HepG2 (cell line): ENCODE measurements around the gene CDK3. TPM values are rescaled to one million over a fixed set of nuclear protein-coding genes. Genes with fewer than 3 reads are reported as not detected.

Experiments
- CBX2 ChIP-seq, 2 experiments: fragments of 200-600 bp in 1 of 2; sonication (generic); formaldehyde crosslinking in 1 of 2; IDR thresholded peaks; 2 replicates each; pipeline versions ENCODE4 v1.7.0 to v1.8.1; 2018 to 2022; ENCODE audit warnings: low read depth in 2 of 2, low read length in 1 of 2, mild to moderate bottlenecking in 1 of 2, missing genetic modification reagents in 1 of 2
- ELF4 ChIP-seq: sonication (generic); formaldehyde crosslinking; IDR thresholded peaks from 2 replicates; pipeline ENCODE4 v1.5.0; 2020; ENCODE audit warnings: missing genetic modification reagents, mild to moderate bottlenecking, moderate library complexity, borderline replicate concordance
- MXI1 ChIP-seq: IDR thresholded peaks from 3 replicates; pipeline ENCODE4 v1.6.1; 2012; ENCODE audit warnings: low read depth, low read length, inconsistent platforms, borderline replicate concordance
- PAX8 ChIP-seq: sonication (generic); formaldehyde crosslinking; IDR thresholded peaks from 2 replicates; pipeline ENCODE4 v1.8.0; 2022; ENCODE audit warnings: mild to moderate bottlenecking, missing genetic modification reagents, borderline replicate concordance
- POGZ ChIP-seq: sonication (generic); formaldehyde crosslinking; IDR thresholded peaks from 2 replicates; pipeline ENCODE4 v1.4.0; 2020; ENCODE audit warnings: mild to moderate bottlenecking, missing genetic modification reagents
- ZBTB2 ChIP-seq: sonication (generic); formaldehyde crosslinking; IDR thresholded peaks from 2 replicates; pipeline ENCODE4 v1.8.0; 2022; ENCODE audit warnings: low read depth, missing genetic modification reagents
- ZBTB33 ChIP-seq: sonication (generic); formaldehyde crosslinking; IDR thresholded peaks from 2 replicates; pipeline ENCODE4 v1.4.0; 2020; ENCODE audit warnings: missing genetic modification reagents
- ZNF207 ChIP-seq: fragments of 450-650 bp; IDR thresholded peaks from 2 replicates; pipeline ENCODE4 v1.6.1; 2016; ENCODE audit warnings: antibody characterized with exemption, borderline replicate concordance
- ZNF33B ChIP-seq: sonication (generic); formaldehyde crosslinking; IDR thresholded peaks from 2 replicates; pipeline ENCODE4 v1.5.1; 2020; ENCODE audit warnings: mild to moderate bottlenecking, missing genetic modification reagents
- ZNF430 ChIP-seq: sonication (generic); formaldehyde crosslinking; IDR thresholded peaks from 2 replicates; pipeline ENCODE4 v1.9.0; 2021; ENCODE audit warnings: mild to moderate bottlenecking, missing genetic modification reagents
- ZNF446 ChIP-seq: sonication (generic); formaldehyde crosslinking; IDR thresholded peaks from 2 replicates; pipeline ENCODE4 v1.5.0; 2020; ENCODE audit warnings: mild to moderate bottlenecking, missing genetic modification reagents
- ZNF564 ChIP-seq: sonication (generic); formaldehyde crosslinking; IDR thresholded peaks from 2 replicates; pipeline ENCODE4 v1.8.1; 2023; ENCODE audit warnings: mild to moderate bottlenecking, missing genetic modification reagents
- ZNF776 ChIP-seq: sonication (generic); formaldehyde crosslinking; IDR thresholded peaks from 2 replicates; pipeline ENCODE4 v1.4.0; 2020; ENCODE audit warnings: mild to moderate bottlenecking, missing genetic modification reagents
- ZNF780A ChIP-seq: sonication (generic); formaldehyde crosslinking; IDR thresholded peaks from 2 replicates; pipeline ENCODE4 v1.8.0; 2022; ENCODE audit warnings: mild to moderate bottlenecking, missing genetic modification reagents, moderate library complexity
- ZNF816 ChIP-seq: sonication (generic); formaldehyde crosslinking; IDR thresholded peaks from 2 replicates; pipeline ENCODE4 v1.8.0; 2022; ENCODE audit warnings: missing genetic modification reagents, mild to moderate bottlenecking, borderline replicate concordance
- polyA plus RNA-seq, 8 experiments: library from polyadenylated mRNA; depleted of rRNA in 3 of 8; stranded (reverse) in 7 of 8; unstranded in 1 of 8; fragments of >200 nt; fragmentation: Illumina TruSeq in 4 of 8; extraction: Trizol in 4 of 8; gene quantifications; 2 replicates each; pipeline versions ENCODE4 v1.2.1 to v1.2.3, GENCODE V29; 2011 to 2016; ENCODE audit warnings: low read depth in 4 of 8, missing spikeins in 1 of 8, mixed read lengths in 1 of 8; ENCODE audit not compliant: insufficient read depth in 1 of 8
- total RNA-seq, 5 experiments: library from RNA; depleted of rRNA; stranded (reverse); fragments of >200 nt; fragmentation: Illumina TruSeq; extraction: Trizol; gene quantifications; 2 replicates each; pipeline ENCODE4 v1.2.3, GENCODE V29; 2016; ENCODE audit warnings: low read depth in 1 of 5
- TF ChIP-seq, protein P1 (sequence below): IDR thresholded peaks from 2 replicates; pipeline ENCODE4 v1.6.1; 2016; ENCODE audit warnings: low read depth, borderline replicate concordance
- TF ChIP-seq, protein P2 (sequence below): fragments of 450-650 bp; IDR thresholded peaks from 2 replicates; pipeline ENCODE4 v1.6.1; 2016
- TF ChIP-seq, protein P3 (sequence below): sonication (generic); IDR thresholded peaks from 2 replicates; pipeline ENCODE4 v1.6.1; 2016; ENCODE audit warnings: low read depth, borderline replicate concordance
- TF ChIP-seq, protein P4 (sequence below): sonication (generic); formaldehyde crosslinking; IDR thresholded peaks from 2 replicates; pipeline ENCODE4 v1.5.0; 2020; ENCODE audit warnings: missing genetic modification reagents, mild to moderate bottlenecking, borderline replicate concordance
- TF ChIP-seq, protein P5 (sequence below): sonication (generic); formaldehyde crosslinking; IDR thresholded peaks from 2 replicates; pipeline ENCODE4 v1.4.0; 2020; ENCODE audit warnings: missing genetic modification reagents

CDK3 gene
- total and polyA plus RNA-seq, 2 of the 13 experiments (the other 11 are each of a cell fraction or from before 2014, with no cell fraction given) = 5.8 to 11.4 TPM

DNA sequence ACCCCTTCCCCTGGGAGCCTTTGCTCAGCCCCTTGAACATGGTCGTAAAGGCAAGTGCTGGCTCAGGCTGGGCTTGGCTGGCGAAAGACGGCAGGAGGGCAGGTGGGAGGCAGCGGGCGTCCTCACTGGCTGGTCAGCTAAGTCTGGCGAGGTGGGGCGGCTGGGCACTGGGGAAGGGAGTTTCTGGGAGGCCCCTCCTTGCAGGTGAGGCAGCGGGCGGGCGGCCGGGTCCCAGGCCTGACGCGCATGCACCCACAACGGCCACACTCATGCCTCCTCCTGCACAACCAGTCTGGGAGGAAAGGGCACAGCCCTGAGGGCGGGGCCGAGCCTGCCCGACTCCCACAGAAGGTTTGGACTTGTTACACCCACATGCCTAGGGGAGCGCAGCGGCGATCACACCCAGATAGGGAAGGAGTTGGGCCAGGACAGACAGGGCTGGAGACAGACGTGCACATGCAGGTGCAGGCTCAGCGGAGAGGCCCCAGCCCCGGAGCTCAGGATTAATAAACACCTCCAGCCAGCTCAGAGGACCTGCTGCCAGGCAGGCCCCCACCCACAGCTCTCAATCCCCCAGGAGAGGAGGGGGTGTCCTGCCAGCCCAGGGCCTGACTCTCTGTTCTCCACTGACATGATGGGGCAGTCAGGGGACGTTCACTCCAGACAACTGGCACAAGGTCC is 26.6 kb downstream of the CDK3 start, which contains the start of gene EVPL (continued):
- TF ChIP-seq, protein P1, sequence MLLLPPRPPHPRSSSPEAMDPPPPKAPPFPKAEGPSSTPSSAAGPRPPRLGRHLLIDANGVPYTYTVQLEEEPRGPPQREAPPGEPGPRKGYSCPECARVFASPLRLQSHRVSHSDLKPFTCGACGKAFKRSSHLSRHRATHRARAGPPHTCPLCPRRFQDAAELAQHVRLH (CRISPR knock-in tag) = peak; percentile 71; the same call in 1 of the 2 replicates
- TF ChIP-seq, protein P2, sequence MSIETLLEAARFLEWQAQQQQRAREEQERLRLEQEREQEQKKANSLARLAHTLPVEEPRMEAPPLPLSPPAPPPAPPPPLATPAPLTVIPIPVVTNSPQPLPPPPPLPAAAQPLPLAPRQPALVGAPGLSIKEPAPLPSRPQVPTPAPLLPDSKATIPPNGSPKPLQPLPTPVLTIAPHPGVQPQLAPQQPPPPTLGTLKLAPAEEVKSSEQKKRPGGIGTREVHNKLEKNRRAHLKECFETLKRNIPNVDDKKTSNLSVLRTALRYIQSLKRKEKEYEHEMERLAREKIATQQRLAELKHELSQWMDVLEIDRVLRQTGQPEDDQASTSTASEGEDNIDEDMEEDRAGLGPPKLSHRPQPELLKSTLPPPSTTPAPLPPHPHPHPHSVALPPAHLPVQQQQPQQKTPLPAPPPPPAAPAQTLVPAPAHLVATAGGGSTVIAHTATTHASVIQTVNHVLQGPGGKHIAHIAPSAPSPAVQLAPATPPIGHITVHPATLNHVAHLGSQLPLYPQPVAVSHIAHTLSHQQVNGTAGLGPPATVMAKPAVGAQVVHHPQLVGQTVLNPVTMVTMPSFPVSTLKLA = no peak
- TF ChIP-seq ZBTB33 (no peak), ZNF446 (CRISPR knock-in tag) (no peak), ZNF780A (no peak), MXI1 (no peak; the same call in 2 of the 3 replicates), ZBTB2 (no peak), PAX8 (CRISPR knock-in tag) (no peak), CBX2 (IDR thresholded peaks at IDR 0.05; ENCODE audit: low read depth, low read length) (no peak), CBX2 (CRISPR knock-in tag; IDR thresholded peaks at IDR 0.05; ENCODE audit: low read depth) (no peak), ZNF776 (CRISPR knock-in tag) (no peak; the same call in 1 of the 2 replicates), ZNF33B (CRISPR knock-in tag) (no peak), ZNF207 (no peak), ZNF430 (CRISPR knock-in tag) (no peak), ZNF816 (no peak), POGZ (no peak), ZNF564 (CRISPR knock-in tag) (no peak), ELF4 (CRISPR knock-in tag) (no peak)
- TF ChIP-seq, protein P3, sequence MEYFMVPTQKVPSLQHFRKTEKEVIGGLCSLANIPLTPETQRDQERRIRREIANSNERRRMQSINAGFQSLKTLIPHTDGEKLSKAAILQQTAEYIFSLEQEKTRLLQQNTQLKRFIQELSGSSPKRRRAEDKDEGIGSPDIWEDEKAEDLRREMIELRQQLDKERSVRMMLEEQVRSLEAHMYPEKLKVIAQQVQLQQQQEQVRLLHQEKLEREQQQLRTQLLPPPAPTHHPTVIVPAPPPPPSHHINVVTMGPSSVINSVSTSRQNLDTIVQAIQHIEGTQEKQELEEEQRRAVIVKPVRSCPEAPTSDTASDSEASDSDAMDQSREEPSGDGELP = no peak
- TF ChIP-seq, protein P4, sequence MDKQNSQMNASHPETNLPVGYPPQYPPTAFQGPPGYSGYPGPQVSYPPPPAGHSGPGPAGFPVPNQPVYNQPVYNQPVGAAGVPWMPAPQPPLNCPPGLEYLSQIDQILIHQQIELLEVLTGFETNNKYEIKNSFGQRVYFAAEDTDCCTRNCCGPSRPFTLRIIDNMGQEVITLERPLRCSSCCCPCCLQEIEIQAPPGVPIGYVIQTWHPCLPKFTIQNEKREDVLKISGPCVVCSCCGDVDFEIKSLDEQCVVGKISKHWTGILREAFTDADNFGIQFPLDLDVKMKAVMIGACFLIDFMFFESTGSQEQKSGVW = no peak
- TF ChIP-seq, protein P5, sequence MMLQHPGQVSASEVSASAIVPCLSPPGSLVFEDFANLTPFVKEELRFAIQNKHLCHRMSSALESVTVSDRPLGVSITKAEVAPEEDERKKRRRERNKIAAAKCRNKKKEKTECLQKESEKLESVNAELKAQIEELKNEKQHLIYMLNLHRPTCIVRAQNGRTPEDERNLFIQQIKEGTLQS (CRISPR knock-in tag) = no peak
